H9 (cell line): ENCODE measurements around the gene PPM1J. TPM values are rescaled to one million over a fixed set of nuclear protein-coding genes. Genes with fewer than 3 reads are reported as not detected.
A peak's percentile ranks its signal among the peaks of the same experiment; 100 is the strongest.

Experiments used
- DNase-seq: peaks from one replicate; pipeline ENCODE4 v3.0.0-alpha.2; 2017
- H2AFZ ChIP-seq: one replicate; pipeline ENCODE4 v1.6.1; 2013; ENCODE audit warnings: mild to moderate bottlenecking, low read length, control low read depth, moderate library complexity
- H2AK5ac ChIP-seq: 2 replicates; pipeline ENCODE4 v1.6.1; 2013; ENCODE audit warnings: low read length, control low read depth, mixed read lengths; ENCODE audit not compliant: insufficient read length
- H2BK120ac ChIP-seq: one replicate; pipeline ENCODE4 v1.6.1; 2013; ENCODE audit warnings: low read depth, mild to moderate bottlenecking, low read length, control low read depth, inconsistent platforms; ENCODE audit not compliant: poor library complexity, severe bottlenecking
- H2BK12ac ChIP-seq: 2 replicates; pipeline ENCODE4 v1.6.1; 2013; ENCODE audit warnings: low read length, control low read depth, mixed read lengths, low read depth; ENCODE audit not compliant: insufficient read length
- H2BK15ac ChIP-seq: 2 replicates; pipeline ENCODE4 v1.6.1; 2013; ENCODE audit warnings: low read depth, low read length, control low read depth
- H2BK20ac ChIP-seq: one replicate; pipeline ENCODE4 v1.6.1; 2013; ENCODE audit warnings: low read depth, mild to moderate bottlenecking, low read length, control low read depth, inconsistent platforms; ENCODE audit not compliant: poor library complexity, severe bottlenecking
- H2BK5ac ChIP-seq: 2 replicates; pipeline ENCODE4 v1.6.1; 2013; ENCODE audit warnings: low read length, control low read depth, mixed read lengths; ENCODE audit not compliant: insufficient read length
- H3K14ac ChIP-seq: 2 replicates; pipeline ENCODE4 v1.6.1; 2013; ENCODE audit warnings: low read length, control low read depth; ENCODE audit not compliant: insufficient read depth
- H3K18ac ChIP-seq: 2 replicates; pipeline ENCODE4 v1.6.1; 2013; ENCODE audit warnings: low read depth, mild to moderate bottlenecking, mixed read lengths, low read length, control low read depth; ENCODE audit not compliant: insufficient read length
- H3K23ac ChIP-seq: 2 replicates; pipeline ENCODE4 v1.6.1; 2013; ENCODE audit warnings: low read length, control low read depth, mixed read lengths, low read depth; ENCODE audit not compliant: insufficient read length
- H3K23me2 ChIP-seq: 2 replicates; pipeline ENCODE4 v1.6.1; 2013; ENCODE audit warnings: low read depth, mild to moderate bottlenecking, mixed read lengths, low read length, control low read depth; ENCODE audit not compliant: insufficient read length, poor library complexity, severe bottlenecking
- H3K27ac ChIP-seq: 2 replicates; pipeline ENCODE4 v1.5.1; 2013; ENCODE audit warnings: low read length, control low read depth, mixed read lengths, low read depth; ENCODE audit not compliant: insufficient read length
- H3K27me3 ChIP-seq: 2 replicates; pipeline ENCODE4 v1.6.1; 2013; ENCODE audit warnings: low read length, control low read depth, inconsistent platforms; ENCODE audit not compliant: insufficient read depth
- H3K4ac ChIP-seq: 2 replicates; pipeline ENCODE4 v1.6.1; 2013; ENCODE audit warnings: low read depth, mild to moderate bottlenecking, control low read depth, inconsistent platforms, low read length, moderate library complexity
- H3K4me1 ChIP-seq: 2 replicates; pipeline ENCODE4 v1.6.1; 2013; ENCODE audit warnings: low read length, control low read depth, inconsistent platforms; ENCODE audit not compliant: insufficient read depth
- H3K4me2 ChIP-seq: 2 replicates; pipeline ENCODE4 v1.6.1; 2013; ENCODE audit warnings: low read length, control low read depth, mixed read lengths; ENCODE audit not compliant: insufficient read length, insufficient read depth
- H3K56ac ChIP-seq: 2 replicates; pipeline ENCODE4 v1.6.1; 2013; ENCODE audit warnings: low read depth, mild to moderate bottlenecking, mixed read lengths, low read length, control low read depth; ENCODE audit not compliant: insufficient read length
- H3K79me1 ChIP-seq: 2 replicates; pipeline ENCODE4 v1.6.1; 2013; ENCODE audit warnings: low read depth, mild to moderate bottlenecking, moderate library complexity, low read length, control low read depth, inconsistent platforms; ENCODE audit not compliant: insufficient read depth, poor library complexity, severe bottlenecking
- H3K79me2 ChIP-seq: 2 replicates; pipeline ENCODE4 v1.6.1; 2013; ENCODE audit warnings: low read length, control low read depth, inconsistent platforms; ENCODE audit not compliant: insufficient read depth
- H3K9ac ChIP-seq: 2 replicates; pipeline ENCODE4 v1.6.1; 2013; ENCODE audit warnings: low read length, control low read depth, mixed read lengths; ENCODE audit not compliant: insufficient read length; ENCODE audit errors: extremely low read depth
- H3K9me3 ChIP-seq: one replicate; pipeline ENCODE4 v1.6.1; 2013; ENCODE audit warnings: low read depth, low read length, inconsistent platforms; ENCODE audit not compliant: control insufficient read depth
- H3T11ph ChIP-seq: one replicate; pipeline ENCODE4 v1.6.1; 2013; ENCODE audit warnings: mild to moderate bottlenecking, low read length, control low read depth, inconsistent platforms
- H4K20me1 ChIP-seq: one replicate; pipeline ENCODE4 v1.6.1; 2013; ENCODE audit not compliant: control insufficient read depth, insufficient read length, insufficient read depth
- H4K5ac ChIP-seq: 2 replicates; pipeline ENCODE4 v1.6.1; 2013; ENCODE audit warnings: low read depth, mild to moderate bottlenecking, mixed read lengths, low read length, control low read depth; ENCODE audit not compliant: insufficient read length
- H4K8ac ChIP-seq: replicated peaks from 2 replicates; pipeline ENCODE4 v1.6.1; 2013; ENCODE audit warnings: low read length, control low read depth, mixed read lengths, low read depth; ENCODE audit not compliant: insufficient read length
- H4K91ac ChIP-seq: 2 replicates; pipeline ENCODE4 v1.6.1; 2013; ENCODE audit warnings: low read depth, mild to moderate bottlenecking, moderate library complexity, mixed read lengths, low read length, control low read depth; ENCODE audit not compliant: insufficient read length
- H3K27ac Mint-ChIP-seq, 3 experiments: 2 replicates in 2 of 3; 3 replicates in 1 of 3; pipeline ENCODE4 v1.8.0; 2020 to 2021; ENCODE audit warnings: mixed read lengths in 3 of 3, mild to moderate bottlenecking in 1 of 3, moderate library complexity in 1 of 3
- H3K27me3 Mint-ChIP-seq: 2 replicates; pipeline ENCODE4 v1.8.0; 2021; ENCODE audit warnings: low read depth, mild to moderate bottlenecking, moderate library complexity, mixed read lengths
- H3K36me3 Mint-ChIP-seq, 3 experiments: 2 replicates in 2 of 3; 3 replicates in 1 of 3; pipeline ENCODE4 v1.8.0; 2020 to 2021; ENCODE audit warnings: low read depth in 3 of 3, mixed read lengths in 3 of 3; ENCODE audit not compliant: insufficient read depth in 1 of 3
- H3K4me1 Mint-ChIP-seq, 2 experiments: 2 replicates each; pipeline ENCODE4 v1.8.0; 2020; ENCODE audit warnings: mixed read lengths in 2 of 2
- H3K4me3 Mint-ChIP-seq, 2 experiments: 2 replicates in 1 of 2; 3 replicates in 1 of 2; pipeline ENCODE4 v1.8.0; 2020 to 2021; ENCODE audit warnings: mild to moderate bottlenecking in 2 of 2, mixed read lengths in 2 of 2, moderate library complexity in 1 of 2
- H3K9me3 Mint-ChIP-seq, 2 experiments: 2 replicates in 1 of 2; 3 replicates in 1 of 2; pipeline ENCODE4 v1.8.0; 2020; ENCODE audit warnings: mild to moderate bottlenecking in 2 of 2, mixed read lengths in 2 of 2, moderate library complexity in 1 of 2
- CTCF ChIP-seq: fragments of 200-600 bp; sonication (generic); conservative IDR thresholded peaks from 3 replicates; pipeline ENCODE4 v1.8.0; 2021; ENCODE audit warnings: antibody characterized with exemption, mild to moderate bottlenecking
- WGBS: extraction: QIAGEN DNeasy Blood & Tissue Kit; methylation state at CpG from one replicate; pipeline ENCODE4 v1.1.7; 2013; ENCODE audit warnings: missing lambda C conversion rate, low lambda C conversion rate, mixed read lengths; ENCODE audit not compliant: insufficient read length; ENCODE audit errors: extremely low coverage; 5-methylcytosine and 5-hydroxymethylcytosine counted together
- total RNA-seq: library from RNA; stranded (reverse); gene quantifications from 2 replicates; pipeline ENCODE4 v1.2.1, GENCODE V29; 2021

The PPM1J gene
- total RNA-seq, 1 experiment from 2014 or later, result 12.7 TPM

DNA sequence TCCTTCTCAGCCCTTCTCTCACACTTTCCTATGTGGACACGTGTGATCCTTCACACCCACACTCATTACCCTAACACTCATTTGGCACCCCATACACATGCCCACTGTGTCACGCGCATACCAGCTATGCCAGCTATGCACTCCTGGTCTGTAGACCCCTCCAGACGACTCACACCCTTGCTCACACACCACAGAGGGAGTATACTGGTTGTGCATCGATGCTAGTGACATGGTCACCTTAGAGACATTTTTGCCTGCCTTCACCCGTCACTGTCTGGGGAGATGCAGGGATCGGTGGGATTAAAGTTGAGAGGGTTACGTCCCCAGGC, 8.3 kb upstream of the PPM1J start:
- no CpG with 5 or more reads among the region's 8 CpGs for WGBS
- H2AK5ac ChIP-seq, result no peak overlapping the region
- no peak overlapping the region for H3K9ac ChIP-seq
- Mint-ChIP-seq H3K4me3 (peak overlapping the region in 1 of 2 experiments; percentile 61; a peak in 4 of 5 replicates), H3K9me3 (peaks cover 2 to 6% of the 10 kb centered on the region in 2 experiments; a peak in 3 of 5 replicates), H3K4me1 (peaks cover 21 to 26% of the 10 kb centered on the region in 2 experiments), H3K36me3 (peaks cover 0 to 6% (median 0%) of the 10 kb centered on the region in 3 experiments; a peak in 2 of 7 replicates), H3K27me3 (peaks cover 67% of the 10 kb centered on the region), H3K27ac (peak overlapping the region in 1 of 3 experiments; percentile 5; a peak in 2 of 7 replicates)
- peaks cover 4% of the 10 kb centered on the region; the same call in 1 of the 2 replicates for H3K4me1 ChIP-seq
- no peak overlapping the region for H3K14ac ChIP-seq
- DNase-seq, result no peak
- H2BK12ac ChIP-seq, result no peak overlapping the region
- H3K23ac ChIP-seq, result no peak overlapping the region
- H4K8ac ChIP-seq, result no peak overlapping the region
- no peak overlapping the region for H4K5ac ChIP-seq
- TF ChIP-seq CTCF, result no peak
- H3K23me2 ChIP-seq, result no peaks in the 10 kb centered on the region
- H2BK5ac ChIP-seq, result no peak overlapping the region
- H2BK20ac ChIP-seq, result no peak overlapping the region
- no peaks in the 10 kb centered on the region for H3K9me3 ChIP-seq
- H3K56ac ChIP-seq, result no peak overlapping the region
- H4K20me1 ChIP-seq, result no peaks in the 10 kb centered on the region
- no peak overlapping the region for H2AFZ ChIP-seq
- H3K27me3 ChIP-seq, result no peaks in the 10 kb centered on the region; the same call in 1 of the 2 replicates
- H2BK15ac ChIP-seq, result no peak overlapping the region
- H3K4me2 ChIP-seq, result peak overlapping the region; percentile 46
- H4K91ac ChIP-seq, result no peak overlapping the region
- no peak overlapping the region for H2BK120ac ChIP-seq
- H3K79me2 ChIP-seq, result no peaks in the 10 kb centered on the region
- no peak overlapping the region for H3K4ac ChIP-seq
- no peak overlapping the region for H3K27ac ChIP-seq
- no peak overlapping the region for H3K18ac ChIP-seq
- no peaks in the 10 kb centered on the region for H3K79me1 ChIP-seq
- no peak overlapping the region for H3T11ph ChIP-seq
